B cell (primary cell): ENCODE data around the gene DLX3. TPM values are rescaled to one million over a fixed set of nuclear protein-coding genes. Genes with fewer than 3 reads are reported as not detected.

Experiments
- ATAC-seq: fragments of 200-7000 bp; cut with Tn5 transposase; one replicate; pipeline ENCODE4 v1.10.0; 2021; ENCODE audit warnings: low read depth, mild to moderate bottlenecking, moderate number of reproducible peaks, moderate library complexity
- CTCF ChIA-PET: fragments of 350-600 bp; sonication (Branson Sonifier 250); formaldehyde crosslinking; loops from one replicate; lab custom pipeline; 2021; ENCODE audit warnings: antibody characterized with exemption, inconsistent platforms; lab: Charles Lee
- POLR2A ChIA-PET: fragments of 350-600 bp; sonication (Branson Sonifier 250); formaldehyde crosslinking; loops from one replicate; lab custom pipeline; 2021; ENCODE audit warnings: antibody characterized with exemption; lab: Charles Lee
- DNase-seq: peaks from one replicate; pipeline ENCODE4 v3.0.0; 2013
- H2AFZ ChIP-seq: 2 replicates; pipeline ENCODE4 v1.6.1; 2012; ENCODE audit warnings: mild to moderate bottlenecking, low read depth, low read length; ENCODE audit not compliant: insufficient read depth, poor library complexity, severe bottlenecking
- H3K27ac ChIP-seq, 2 donors: 1 replicate in 1 of 2; 2 replicates in 1 of 2; pipeline ENCODE4 v1.5.1; 2012 to 2013; ENCODE audit warnings: low read length in 2 of 2, mild to moderate bottlenecking in 2 of 2, moderate library complexity in 1 of 2
- H3K27me3 ChIP-seq, 4 experiments: fragments of 200-600 bp in 1 of 4; sonication (generic) in 1 of 4; replicated peaks in 1 of 4; 1 replicate in 2 of 4; 2 replicates in 2 of 4; pipeline versions ENCODE4 v1.6.1 to v1.7.0; 2013 to 2016; ENCODE audit warnings: low read length in 3 of 4, mild to moderate bottlenecking in 2 of 4, mixed read lengths in 1 of 4, moderate library complexity in 1 of 4; ENCODE audit not compliant: insufficient read depth in 4 of 4, control insufficient read depth in 3 of 4; ENCODE audit errors: control extremely low read depth in 1 of 4
- H3K36me3 ChIP-seq, 2 experiments: replicated peaks in 1 of 2; 1 replicate in 1 of 2; 2 replicates in 1 of 2; pipeline versions ENCODE4 v1.6.1 to v1.7.1; 2013; ENCODE audit warnings: low read length in 1 of 2; ENCODE audit not compliant: insufficient read depth in 2 of 2, control insufficient read depth in 1 of 2; ENCODE audit errors: control extremely low read depth in 1 of 2, extremely low read depth in 1 of 2
- H3K4me1 ChIP-seq, 2 donors: fragments of 200-600 bp in 1 of 2; sonication (generic) in 1 of 2; 1 replicate in 1 of 2; 2 replicates in 1 of 2; pipeline versions ENCODE4 v1.5.1 to v1.6.1; 2013 to 2017; ENCODE audit warnings: low read length in 2 of 2; ENCODE audit not compliant: control insufficient read depth in 2 of 2, insufficient read depth in 2 of 2
- H3K4me2 ChIP-seq: replicated peaks from 2 replicates; pipeline ENCODE3; 2012; ENCODE audit warnings: mild to moderate bottlenecking, low read depth, low read length; ENCODE audit not compliant: poor library complexity, severe bottlenecking
- H3K4me3 ChIP-seq, 5 experiments: fragments of 200-600 bp in 1 of 5; sonication (generic) in 1 of 5; 1 replicate in 3 of 5; 2 replicates in 2 of 5; pipeline versions ENCODE4 v1.5.1 to v1.7.0; 2011 to 2016; ENCODE audit warnings: low read length in 4 of 5, mild to moderate bottlenecking in 4 of 5, low read depth in 2 of 5, control low read depth in 1 of 5, moderate library complexity in 1 of 5; ENCODE audit not compliant: insufficient read depth in 1 of 5; ENCODE audit errors: control extremely low read depth in 1 of 5, extremely low read depth in 1 of 5
- H3K79me2 ChIP-seq: fragments of 200-600 bp; sonication (generic); one replicate; pipeline ENCODE4 v1.6.0; 2016; ENCODE audit warnings: low read length; ENCODE audit not compliant: control insufficient read depth, insufficient read depth
- H3K9ac ChIP-seq: fragments of 200-600 bp; sonication (generic); 2 replicates; pipeline ENCODE4 v1.6.1; 2017; ENCODE audit warnings: mild to moderate bottlenecking, low read length, moderate library complexity
- H3K9me3 ChIP-seq, 3 donors: one replicate each; pipeline versions ENCODE4 v1.6.1 to v1.7.1; 2013; ENCODE audit warnings: low read length in 2 of 3; ENCODE audit not compliant: control insufficient read depth in 2 of 3, insufficient read depth in 1 of 3; ENCODE audit errors: control extremely low read depth in 1 of 3
- H4K20me1 ChIP-seq: 2 replicates; pipeline ENCODE4 v1.6.0; 2012; ENCODE audit warnings: mild to moderate bottlenecking, low read length; ENCODE audit not compliant: insufficient read depth, control insufficient read depth, poor library complexity, severe bottlenecking
- H3K27ac Mint-ChIP-seq: one replicate; pipeline ENCODE4 v1.8.0; 2021; ENCODE audit warnings: mixed read lengths
- H3K27me3 Mint-ChIP-seq: one replicate; pipeline ENCODE4 v1.8.0; 2021; ENCODE audit warnings: mixed read lengths
- H3K4me1 Mint-ChIP-seq: one replicate; pipeline ENCODE4 v1.8.0; 2021; ENCODE audit warnings: mixed read lengths
- H3K4me3 Mint-ChIP-seq: one replicate; pipeline ENCODE4 v1.8.0; 2021; ENCODE audit warnings: mixed read lengths
- H3K9me3 Mint-ChIP-seq: one replicate; pipeline ENCODE4 v1.8.0; 2022; ENCODE audit warnings: mixed read lengths; ENCODE audit not compliant: insufficient read depth
- CTCF ChIP-seq: fragments of 200-600 bp; IDR thresholded peaks from one replicate; pipeline ENCODE4 v1.8.0; 2022; ENCODE audit warnings: antibody characterized with exemption, mild to moderate bottlenecking
- EZH2 ChIP-seq: IDR thresholded peaks from 2 replicates; pipeline ENCODE4 v1.6.1; 2012; ENCODE audit warnings: borderline replicate concordance, low read depth, mild to moderate bottlenecking, moderate library complexity, low read length; ENCODE audit not compliant: insufficient read depth, poor library complexity, severe bottlenecking
- WGBS: methylation state at CpG from one replicate; pipeline ENCODE4 v1.1.5; 2013; ENCODE audit warnings: missing lambda C conversion rate; ENCODE audit not compliant: insufficient coverage; 5-methylcytosine and 5-hydroxymethylcytosine counted together
- intact Hi-C: fragments of 100-400 bp; cut with micrococcal nuclease; formaldehyde crosslinking; loops from one replicate; pipeline ENCODE4 v1.10.0; 2022
- polyA plus RNA-seq: library from polyadenylated mRNA; depleted of rRNA; stranded (reverse); fragments of >200 nt; gene quantifications from 2 replicates; pipeline ENCODE4 v1.2.3, GENCODE V29; 2012
- total RNA-seq, 2 donors: library from RNA; stranded (reverse); fragments of 120-200 nt in 1 of 2; gene quantifications; 1 replicate in 1 of 2; 2 replicates in 1 of 2; pipeline versions ENCODE4 v1.2.3 to v1.2.4, GENCODE V29; 2013 to 2022

Gene DLX3
- total and polyA plus RNA-seq, 2 donors (not counting 1 experiment from before 2014, with no cell fraction given): not detected

GRCh38 chr17:50021681-50022370 is 26.8 kb upstream of the DLX3 start:
- Histone ChIP-seq H3K4me2 (no peak overlapping the region), H3K27ac (no peak overlapping the region), H3K4me1 (peaks cover 0 to 3% of the 10 kb centered on the region in 2 donors), H3K79me2 (no peaks in the 10 kb centered on the region), H2AFZ (no peak overlapping the region), H3K36me3 (no peaks in the 10 kb centered on the region), H3K9ac (no peak overlapping the region), H3K9me3 (no peaks in the 10 kb centered on the region), H3K27me3 (peaks cover 0 to 16% (median 6%) of the 10 kb centered on the region in 4 experiments), H4K20me1 (no peaks in the 10 kb centered on the region), H3K4me3 (no peak overlapping the region)
- CTCF ChIA-PET: interaction anchor here (0.6 to 3.5 kb wide), 7 partner anchors 23 to 72 kb away, joined by 3 to 17 read pairs (median 3); no protein-coding TSS in a partner anchor
- TF ChIP-seq CTCF (no peak), EZH2 (no peak)
- intact Hi-C loops: no loop called here
- Mint-ChIP-seq H3K9me3 (no peaks in the 10 kb centered on the region), H3K4me3 (no peak overlapping the region), H3K27ac (no peak overlapping the region), H3K27me3 (peaks cover 31% of the 10 kb centered on the region), H3K4me1 (peaks cover 4% of the 10 kb centered on the region)
- DNase-seq: no peak
- WGBS: 84% methylated on average over 6 of the region's 6 CpGs
- POLR2A ChIA-PET: interaction anchor here (0.6 kb wide), 1 partner anchor 220 kb away, joined by 3 read pairs; no protein-coding TSS in a partner anchor
- ATAC-seq: no peak
